NCI-H2171 (cell line): ENCODE measurements around the gene AVEN.

ENCODE experiments used
- DNase-seq: peaks from one replicate; lab custom pipeline; 2025; lab: John Stamatoyannopoulos, UW

Gene AVEN

GRCh38 chr15:33985287-33985686 lies 53.7 kb downstream of the AVEN start:
- no peak for DNase-seq

GRCh38 chr15:33982516-33982915 lies 56.5 kb downstream of the AVEN start:
- no peak for DNase-seq

GRCh38 chr15:33980159-33980558 lies 58.8 kb downstream of the AVEN start:
- no peak for DNase-seq

GRCh38 chr15:33975022-33975565 lies 63.9 kb downstream of the AVEN start:
- DNase-seq: no peak

- DNase-seq: no peak
Observed at GRCh38 chr15:33971811-33972210, 67.2 kb downstream of the AVEN start.

GRCh38 chr15:33968821-33969220 lies 70.2 kb downstream of the AVEN start:
- no peak for DNase-seq

- no peak for DNase-seq
Observed at GRCh38 chr15:33968224-33968623, 70.8 kb downstream of the AVEN start, which contains the start of gene CHRM5. Gene CHRM5, plus strand, starts transcription at chr15:33968497. Its CDS starts 94,221 bp downstream, at chr15:34062718.

GRCh38 chr15:33964665-33965040 lies 74.4 kb downstream of the AVEN start:
- DNase-seq: no peak

GRCh38 chr15:33963831-33964664 lies 75.0 kb downstream of the AVEN start:
- peak; percentile 27 for DNase-seq

GRCh38 chr15:33960549-33960935 lies 78.5 kb downstream of the AVEN start:
- DNase-seq: no peak

- no peak for DNase-seq
Observed at GRCh38 chr15:33959844-33960548, 79.0 kb downstream of the AVEN start.

GRCh38 chr15:33956397-33956796 lies 82.6 kb downstream of the AVEN start:
- DNase-seq: no peak

GRCh38 chr15:33955945-33956344 lies 83.1 kb downstream of the AVEN start:
- DNase-seq: peak; percentile 86

- DNase-seq: no peak
Observed at GRCh38 chr15:33946152-33946551, 92.9 kb downstream of the AVEN start.

- DNase-seq: no peak
Observed at GRCh38 chr15:33941279-33942063, 97.5 kb downstream of the AVEN start.

GRCh38 chr15:33934921-33935320 lies 104.1 kb downstream of the AVEN start:
- no peak for DNase-seq

GRCh38 chr15:33934396-33934795 lies 104.6 kb downstream of the AVEN start:
- DNase-seq: no peak

- DNase-seq: no peak
Observed at GRCh38 chr15:33932734-33933133, 106.3 kb downstream of the AVEN start.

GRCh38 chr15:33926260-33926659 lies 112.7 kb downstream of the AVEN start:
- no peak for DNase-seq

GRCh38 chr15:33923446-33923845 lies 115.6 kb downstream of the AVEN start:
- DNase-seq: no peak

- DNase-seq: peak; percentile 83
Observed at GRCh38 chr15:33915571-33916407, 123.2 kb downstream of the AVEN start.
